H1 (cell line): ENCODE measurements around the gene DGKD. TPM values are rescaled to one million over a fixed set of nuclear protein-coding genes. Genes with fewer than 3 reads are reported as not detected.

Experiments
- EGR1 ChIP-seq: IDR thresholded peaks from 2 replicates; pipeline ENCODE4 v1.6.1; 2011; ENCODE audit warnings: low read depth, low read length, borderline replicate concordance
- EP300 ChIP-seq, 2 experiments: IDR thresholded peaks; 1 replicate in 1 of 2; 2 replicates in 1 of 2; pipeline ENCODE4 v1.6.1; 2011 to 2012; ENCODE audit warnings: low read depth in 2 of 2, low read length in 2 of 2, mild to moderate bottlenecking in 2 of 2, borderline replicate concordance in 1 of 2, inconsistent platforms in 1 of 2, moderate library complexity in 1 of 2
- GABPA ChIP-seq: IDR thresholded peaks from 2 replicates; pipeline ENCODE4 v1.6.1; 2011; ENCODE audit warnings: mild to moderate bottlenecking, low read length, moderate library complexity, borderline replicate concordance; ENCODE audit not compliant: insufficient read depth
- POLR2AphosphoS5 ChIP-seq: IDR thresholded peaks from 2 replicates; pipeline ENCODE4 v1.6.1; 2011; ENCODE audit warnings: low read depth, low read length
- SIRT6 ChIP-seq: IDR thresholded peaks from one replicate; pipeline ENCODE4 v1.7.1; 2012; ENCODE audit warnings: low read length, inconsistent platforms
- TEAD4 ChIP-seq: IDR thresholded peaks from 2 replicates; pipeline ENCODE4 v1.6.1; 2012; ENCODE audit warnings: low read depth, low read length, inconsistent platforms, mixed read lengths
- YY1 ChIP-seq: IDR thresholded peaks from 2 replicates; pipeline ENCODE4 v1.6.1; 2011; ENCODE audit warnings: low read depth, mild to moderate bottlenecking, low read length
- polyA plus RNA-seq, 7 experiments: library from polyadenylated mRNA; depleted of rRNA in 3 of 7; stranded (reverse) in 5 of 7; unstranded in 2 of 7; fragments of >200 nt in 5 of 7; fragments of 200-250 nt in 2 of 7; gene quantifications; 1 replicate in 5 of 7; 2 replicates in 1 of 7; 4 replicates in 1 of 7; pipeline versions ENCODE4 v1.2.1 to v1.2.3, GENCODE V29; 2011 to 2013; ENCODE audit warnings: missing spikeins in 2 of 7, mixed read lengths in 2 of 7
- total RNA-seq: library from RNA; stranded (reverse); fragmentation: NEBNext Ultra II Directional; extraction: Animal tissue kit (Norgen Biotek cat#: 25700); gene quantifications from 2 replicates; pipeline ENCODE4 v1.2.1, GENCODE V29; 2021
- TF ChIP-seq, protein P1 (sequence below): IDR thresholded peaks from 2 replicates; pipeline ENCODE4 v1.6.1; 2011; ENCODE audit warnings: low read length, improper control_type of control experiment

DGKD gene
- total and polyA plus RNA-seq, 2 of the 8 experiments (the other 6 are each of a cell fraction or from before 2014, with no cell fraction given) = 7.7 to 30.9 TPM

- TF ChIP-seq, protein P1, sequence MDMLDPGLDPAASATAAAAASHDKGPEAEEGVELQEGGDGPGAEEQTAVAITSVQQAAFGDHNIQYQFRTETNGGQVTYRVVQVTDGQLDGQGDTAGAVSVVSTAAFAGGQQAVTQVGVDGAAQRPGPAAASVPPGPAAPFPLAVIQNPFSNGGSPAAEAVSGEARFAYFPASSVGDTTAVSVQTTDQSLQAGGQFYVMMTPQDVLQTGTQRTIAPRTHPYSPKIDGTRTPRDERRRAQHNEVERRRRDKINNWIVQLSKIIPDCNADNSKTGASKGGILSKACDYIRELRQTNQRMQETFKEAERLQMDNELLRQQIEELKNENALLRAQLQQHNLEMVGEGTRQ = no peak
- no peak for TF ChIP-seq EGR1
- no peak for TF ChIP-seq TEAD4
- no peak for TF ChIP-seq SIRT6
- TF ChIP-seq GABPA = no peak
- TF ChIP-seq YY1 = no peak
- TF ChIP-seq POLR2AphosphoS5 = no peak
- TF ChIP-seq EP300 (IDR thresholded peaks at IDR 0.05; ENCODE audit: borderline replicate concordance in 1 of 2, low read depth in 2 of 2, low read length in 2 of 2) = no peak
These were observed 92.5 kb downstream of the DGKD start (continued) for GRCh38 chr2:233446606-233447305.
